Jurkat, Clone E6-1 (cell line): ENCODE data around the gene OAS2.

Experiments
- DNase-seq: peaks from one replicate; pipeline ENCODE4 v3.0.0-alpha.2; 2011; ENCODE audit warnings: low read depth, low spot score
- H3K4me3 ChIP-seq: 2 replicates; pipeline ENCODE4 v1.5.1; 2011; ENCODE audit warnings: mild to moderate bottlenecking, low read length, control low read depth, moderate library complexity

Gene OAS2

DNA sequence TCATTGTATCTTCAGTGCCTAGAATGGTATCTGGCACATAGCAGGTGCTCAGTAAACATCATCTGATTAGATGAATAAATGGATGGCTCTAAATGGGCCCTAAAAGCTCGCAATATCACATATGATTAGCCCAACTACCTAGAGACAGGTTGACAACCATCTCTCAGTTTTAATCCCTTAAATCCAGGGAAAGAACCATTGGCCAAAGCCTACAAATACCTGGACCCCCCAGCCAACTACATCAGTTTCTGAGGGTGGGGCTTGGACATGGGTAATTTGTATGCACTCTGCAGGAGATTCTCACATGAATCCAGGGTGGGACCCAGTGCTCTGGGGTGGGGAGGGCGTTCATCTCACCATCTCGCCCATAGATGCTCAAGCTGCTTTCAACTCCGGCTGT is 73.4 kb downstream of the OAS2 start:
- DNase-seq = no peak
- no peak overlapping the region for H3K4me3 ChIP-seq

DNA sequence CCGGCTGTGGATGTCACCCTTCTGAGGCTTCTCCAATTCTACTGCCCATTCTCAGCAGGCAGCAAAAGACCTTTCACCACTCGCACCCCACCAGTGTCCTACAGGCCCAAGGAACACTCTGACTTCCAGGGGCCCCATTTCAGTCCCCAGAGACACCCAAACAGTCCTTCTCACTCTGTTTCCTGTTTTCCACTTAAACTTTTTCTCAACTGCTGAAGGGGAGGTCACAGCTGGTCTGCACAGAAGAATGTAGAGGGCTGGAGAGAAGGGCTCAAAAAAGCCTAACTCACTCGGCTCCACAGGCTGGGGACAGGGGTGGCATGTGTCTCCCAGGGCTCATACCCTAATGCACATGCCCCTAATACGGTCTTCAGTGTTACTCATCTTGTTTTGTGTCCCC is 74.0 kb downstream of the OAS2 start:
- DNase-seq = no peak
- no peak overlapping the region for H3K4me3 ChIP-seq

DNA sequence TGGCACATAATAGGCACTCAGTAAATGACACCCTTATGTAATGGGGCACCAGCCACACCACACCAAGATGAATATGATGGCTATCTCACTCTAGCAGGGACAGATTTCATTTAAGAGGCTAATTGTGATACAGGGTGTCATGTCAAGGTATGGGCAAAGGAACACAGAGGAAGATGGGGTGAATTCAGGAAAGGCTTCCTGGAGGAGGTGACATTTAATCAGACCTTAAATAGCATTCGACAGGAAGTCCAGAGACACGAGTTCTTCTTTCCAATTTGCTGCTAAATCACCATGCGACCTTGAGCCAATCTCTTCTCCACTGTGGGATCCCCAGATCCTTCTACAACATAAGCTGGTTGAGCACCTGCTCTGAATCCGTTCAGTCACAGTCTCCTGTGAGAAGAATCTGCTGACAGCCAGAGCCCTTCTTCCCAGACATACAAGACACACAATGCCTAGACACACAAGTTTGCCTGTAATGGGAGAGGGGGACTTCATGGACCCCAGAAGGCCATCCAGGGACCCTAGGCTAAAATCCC is 76.7 kb downstream of the OAS2 start:
- DNase-seq = no peak
- H3K4me3 ChIP-seq = no peak overlapping the region

DNA sequence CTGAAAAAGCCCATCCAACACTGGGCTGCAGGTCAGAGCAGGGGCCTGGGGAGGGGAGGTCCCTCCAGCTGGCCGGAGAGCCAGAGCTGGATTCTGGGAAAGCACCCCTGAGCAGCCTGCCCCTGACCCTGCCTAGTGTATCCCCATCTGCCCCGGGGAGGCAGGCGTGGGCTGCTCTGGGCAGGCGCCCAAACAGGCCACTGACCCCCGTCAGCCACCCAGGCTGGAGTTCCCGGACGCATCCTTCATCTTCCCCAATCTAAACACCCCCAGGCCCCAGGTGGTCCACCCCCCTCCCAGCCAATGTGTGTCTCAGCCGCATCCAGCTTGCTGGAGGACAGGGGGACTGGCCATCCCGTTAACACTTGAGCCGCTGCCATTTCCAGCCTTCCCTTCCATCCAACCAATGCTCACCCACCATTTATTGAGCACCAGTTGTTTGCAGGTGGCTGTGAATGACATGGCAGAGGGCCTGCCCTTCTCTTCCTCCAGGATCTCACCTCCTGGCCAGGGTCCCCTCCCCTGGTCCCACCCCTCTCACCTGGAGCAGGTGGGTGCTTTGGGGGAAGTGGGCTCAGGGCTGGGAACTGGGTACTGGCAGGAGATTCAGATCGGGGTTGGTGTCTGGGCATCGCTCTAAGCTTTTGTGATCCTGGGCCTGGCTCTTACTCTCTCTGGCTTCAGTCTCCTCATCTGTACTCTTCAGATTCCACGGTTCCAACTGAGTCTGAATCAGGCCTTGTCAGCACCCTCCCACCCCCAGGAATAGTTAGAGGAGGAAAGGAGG is 77.5 kb downstream of the OAS2 start:
- H3K4me3 ChIP-seq = peak overlapping the region; percentile 58
- no peak for DNase-seq

DNA sequence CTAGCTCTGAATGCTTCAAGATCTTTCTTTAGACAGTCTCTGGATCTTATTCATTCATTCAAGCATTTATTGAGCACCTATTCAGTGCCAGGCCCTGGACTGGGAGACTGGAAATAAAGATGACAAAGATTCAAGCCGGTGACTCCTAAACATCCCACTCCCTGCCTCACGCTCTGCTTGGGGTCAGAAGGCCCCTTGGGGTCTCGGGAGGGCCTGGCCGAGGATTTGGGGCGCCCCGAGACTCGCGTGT is 78.0 kb downstream of the OAS2 start:
- H3K4me3 ChIP-seq = peak overlapping the region; percentile 58

DNA sequence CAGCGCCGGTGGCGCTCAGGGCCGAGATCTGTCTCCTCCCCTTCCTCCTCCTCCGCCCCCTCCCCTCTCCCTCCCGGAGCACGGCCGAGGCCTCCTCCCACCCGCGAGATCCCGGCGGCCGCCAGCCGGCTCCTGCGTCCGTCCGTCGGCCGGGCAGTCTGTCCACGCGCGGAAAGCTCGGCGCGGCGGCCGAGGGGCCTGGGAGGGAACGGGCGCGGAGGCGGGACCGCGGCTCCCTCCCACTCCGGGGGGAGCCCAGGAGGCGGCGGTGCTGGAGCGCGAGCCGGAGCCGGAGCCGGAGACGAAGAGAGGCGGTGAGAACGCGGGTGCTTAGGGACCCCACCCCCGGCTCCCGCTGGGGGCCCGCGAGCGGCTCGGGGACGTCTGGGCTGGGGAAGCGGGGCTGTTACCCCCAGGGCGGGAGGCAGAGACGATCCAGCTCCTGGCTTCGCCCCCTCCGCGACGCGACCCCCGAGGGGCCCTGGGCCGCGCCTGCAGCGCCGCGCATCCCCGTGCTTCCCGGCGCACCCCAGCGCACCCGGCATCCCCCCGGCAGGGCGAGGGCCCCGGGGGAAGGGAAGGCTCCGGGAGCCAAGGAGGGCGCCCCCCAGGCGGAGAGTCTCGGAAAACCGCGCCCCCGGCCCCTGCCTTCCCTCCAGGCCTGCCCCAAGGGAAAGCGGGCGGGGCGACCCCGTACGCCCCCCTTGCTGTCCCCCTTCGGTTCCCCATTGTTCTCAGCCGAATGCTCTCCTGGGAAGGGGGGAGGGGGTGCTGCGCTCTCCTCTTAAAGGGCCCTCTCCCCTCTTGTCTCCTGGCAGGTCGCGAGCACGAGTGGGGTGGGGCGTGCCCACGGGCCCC is 78.5 kb downstream of the OAS2 start, which contains the start of gene DTX1:
TSS of gene DTX1 (plus strand) at position 100 of the 858 bp plus-strand sequence. CDS start 1,463 bp downstream, outside the sequence.
- H3K4me3 ChIP-seq = peak within 1 kb of the TSS; percentile 58
- no peak for DNase-seq

More for the DNA sequence above, 78.0 kb downstream of the OAS2 start:
- no peak for DNase-seq

DNA sequence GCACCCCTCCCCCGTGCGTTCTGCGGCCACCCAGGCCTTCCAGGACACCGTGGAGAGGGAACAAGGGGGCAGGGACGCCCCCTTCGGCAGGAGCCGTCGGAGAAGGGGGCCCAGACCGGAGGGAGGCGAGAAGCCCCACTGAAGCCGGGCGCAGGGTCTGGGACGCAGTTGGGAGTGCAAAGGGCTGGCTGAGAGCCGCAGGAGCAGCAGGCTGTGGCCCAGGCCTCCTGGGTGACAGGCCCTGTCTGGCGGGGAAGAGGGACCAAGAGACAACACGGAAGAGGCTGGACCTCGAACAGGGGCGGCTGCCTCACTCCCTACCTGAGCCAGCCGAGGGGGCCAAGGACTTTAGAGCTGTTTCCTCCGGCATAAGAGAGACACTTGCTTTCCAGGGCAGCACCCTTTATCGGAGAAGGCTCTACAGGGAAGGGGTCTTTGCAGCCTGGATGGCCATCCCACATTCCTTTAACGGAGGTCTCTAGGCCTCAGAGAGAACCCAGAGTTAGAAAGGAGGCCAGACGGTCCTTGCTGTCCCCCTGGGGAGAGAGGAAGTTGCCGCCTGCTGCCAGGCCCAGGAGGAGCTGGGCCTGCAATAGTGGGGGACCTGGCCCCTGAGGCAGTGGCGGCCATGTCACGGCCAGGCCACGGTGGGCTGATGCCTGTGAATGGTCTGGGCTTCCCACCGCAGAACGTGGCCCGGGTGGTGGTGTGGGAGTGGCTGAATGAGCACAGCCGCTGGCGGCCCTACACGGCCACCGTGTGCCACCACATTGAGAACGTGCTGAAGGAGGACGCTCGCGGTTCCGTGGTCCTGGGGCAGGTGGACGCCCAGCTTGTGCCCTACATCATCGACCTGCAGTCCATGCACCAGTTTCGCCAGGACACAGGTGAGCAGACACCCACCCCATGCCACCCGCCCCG is 79.5 kb downstream of the OAS2 start:
- peak overlapping the region; percentile 58 for H3K4me3 ChIP-seq
- no peak for DNase-seq

DNA sequence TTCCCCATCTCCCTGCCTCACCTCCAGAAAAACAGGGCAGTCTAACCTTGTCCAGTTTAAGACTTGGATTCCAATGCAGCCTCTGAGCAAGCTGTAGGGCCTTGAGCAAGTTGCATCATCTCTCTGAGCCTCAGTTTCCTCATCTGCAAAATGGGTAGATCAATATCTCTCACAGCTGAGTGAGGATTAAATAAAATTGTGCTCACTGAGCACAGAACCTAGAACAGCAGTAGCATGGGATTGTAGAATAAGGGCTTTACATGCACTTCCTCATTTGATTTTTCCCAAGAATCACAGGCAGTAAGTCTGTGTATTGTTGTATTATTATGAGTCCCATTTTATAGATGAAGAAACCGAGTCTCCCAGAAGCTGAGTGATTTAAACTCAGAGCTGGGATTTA is 80.2 kb downstream of the OAS2 start:
- DNase-seq = no peak
- no peak overlapping the region for H3K4me3 ChIP-seq

DNA sequence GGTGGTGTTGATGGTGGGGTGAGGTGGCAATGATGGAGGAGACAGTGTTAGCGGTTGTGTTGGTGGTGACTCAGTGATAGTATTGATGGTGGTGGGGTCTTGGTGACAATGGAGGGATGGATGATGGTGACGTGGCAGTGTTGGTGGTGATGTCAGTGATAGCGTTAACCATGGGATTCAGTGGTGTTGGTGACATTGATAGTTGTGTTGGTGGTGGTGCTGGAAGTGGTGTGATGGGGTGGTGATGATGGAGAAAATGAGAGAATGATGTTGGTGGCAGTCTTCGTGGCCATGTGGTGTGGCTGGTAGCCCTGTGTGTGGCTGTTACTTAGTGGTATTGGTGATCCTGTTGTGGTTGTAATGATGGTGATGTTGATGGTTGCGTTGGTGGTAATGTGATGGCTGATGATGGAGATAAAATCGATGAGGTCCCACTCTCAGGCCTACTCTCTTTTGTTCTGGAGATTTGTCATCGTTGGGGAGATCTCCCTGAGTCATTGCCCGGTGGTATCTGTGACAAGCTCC is 80.8 kb downstream of the OAS2 start:
- H3K4me3 ChIP-seq = no peak overlapping the region
- no peak for DNase-seq

DNA sequence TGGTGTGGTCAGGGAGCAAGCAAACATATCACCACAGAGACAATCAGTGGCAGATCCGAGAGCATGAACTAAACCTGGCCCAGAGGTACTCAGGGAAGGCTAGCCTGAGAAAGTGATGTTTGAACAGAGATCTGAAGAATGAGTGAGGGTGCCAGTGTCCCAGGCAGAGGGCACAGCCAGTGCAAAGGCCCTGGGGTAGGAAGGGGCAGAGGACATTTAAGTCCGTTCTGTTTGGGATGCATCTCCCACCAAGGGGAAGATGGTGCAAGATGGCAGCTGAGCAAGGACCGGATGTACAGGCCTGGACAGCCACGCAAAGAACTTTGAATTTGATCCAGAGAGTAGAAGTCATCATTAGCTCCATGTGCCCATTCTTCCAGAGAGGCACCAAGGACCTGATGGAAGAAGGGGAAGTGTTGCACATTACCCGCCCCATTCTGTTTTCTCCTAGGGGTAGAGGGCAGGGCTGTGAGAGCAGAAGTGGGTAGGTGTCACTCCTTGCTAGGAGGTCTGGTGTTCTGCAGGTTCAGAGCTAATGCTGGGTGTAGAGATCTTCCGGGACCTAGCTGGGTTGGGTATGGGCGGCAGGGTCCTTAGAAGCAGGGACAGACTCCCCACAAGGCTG is 82.1 kb downstream of the OAS2 start:
- no peak for DNase-seq
- H3K4me3 ChIP-seq = no peak overlapping the region

DNA sequence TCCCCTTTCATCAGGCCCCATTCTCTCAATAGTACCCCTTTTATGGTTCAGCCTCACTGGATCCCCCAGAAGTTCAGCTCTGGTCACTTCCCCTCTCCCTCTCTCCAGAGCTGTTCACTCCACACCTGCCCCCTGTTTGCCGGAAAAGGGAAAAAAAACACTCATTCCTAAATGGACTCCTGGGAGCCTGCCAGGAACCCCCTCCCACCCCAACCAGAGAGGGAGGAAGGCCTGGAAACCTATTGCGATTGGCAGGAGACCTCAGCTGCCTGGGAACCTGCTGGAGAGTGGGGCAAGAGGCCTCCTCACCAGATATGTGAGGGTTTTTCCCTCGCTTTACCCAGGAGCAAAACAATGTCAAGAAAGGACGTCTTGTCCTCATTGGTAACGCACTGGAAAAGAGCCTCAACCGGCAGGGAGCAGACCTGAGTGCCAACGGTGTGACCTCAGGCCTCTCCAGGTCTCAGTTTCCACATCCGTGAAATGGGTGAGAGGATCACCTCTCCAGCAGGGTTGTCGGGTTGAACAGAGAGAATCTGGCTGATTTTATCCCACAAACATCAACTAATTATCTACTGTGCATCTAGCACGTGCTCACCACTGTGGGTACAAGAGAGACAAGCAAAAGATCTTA is 82.9 kb downstream of the OAS2 start:
- no peak for DNase-seq
- no peak overlapping the region for H3K4me3 ChIP-seq
